H1 (cell line): Measurements from ENCODE around the gene MGAT5.

Experiments used
- ATF2 ChIP-seq: IDR thresholded peaks from 2 replicates; pipeline ENCODE4 v1.6.1; 2012; ENCODE audit warnings: low read length, inconsistent platforms
- CEBPB ChIP-seq: IDR thresholded peaks from 2 replicates; pipeline ENCODE4 v1.6.1; 2012; ENCODE audit warnings: low read depth, low read length
- CTCF ChIP-seq, 3 experiments: IDR thresholded peaks; 1 replicate in 2 of 3; 2 replicates in 1 of 3; pipeline versions ENCODE4 v1.5.1 to v1.6.1; 2011; ENCODE audit warnings: low read length in 3 of 3, mild to moderate bottlenecking in 3 of 3, inconsistent platforms in 2 of 3, low read depth in 1 of 3, moderate library complexity in 1 of 3; ENCODE audit not compliant: insufficient read depth in 1 of 3; ENCODE audit errors: control extremely low read depth in 1 of 3
- HDAC2 ChIP-seq, 2 experiments: fragments of 300-600 bp in 1 of 2; sonication (generic) in 1 of 2; IDR thresholded peaks; 2 replicates each; pipeline ENCODE4 v1.6.1; 2011 to 2012; ENCODE audit warnings: low read depth in 2 of 2, low read length in 2 of 2, mild to moderate bottlenecking in 2 of 2, moderate library complexity in 2 of 2, borderline replicate concordance in 1 of 2, inconsistent platforms in 1 of 2
- HDAC6 ChIP-seq: IDR thresholded peaks from one replicate; pipeline ENCODE4 v1.7.1; 2012; ENCODE audit warnings: low read depth, mild to moderate bottlenecking, inconsistent platforms, low read length, moderate library complexity
- POLR2AphosphoS5 ChIP-seq: IDR thresholded peaks from 2 replicates; pipeline ENCODE4 v1.6.1; 2011; ENCODE audit warnings: low read depth, low read length
- RFX5 ChIP-seq: IDR thresholded peaks from 2 replicates; pipeline ENCODE4 v1.6.1; 2011; ENCODE audit warnings: low read depth, low read length, improper control_type of control experiment, borderline replicate concordance
- YY1 ChIP-seq: IDR thresholded peaks from 2 replicates; pipeline ENCODE4 v1.6.1; 2011; ENCODE audit warnings: low read depth, mild to moderate bottlenecking, low read length

DNA sequence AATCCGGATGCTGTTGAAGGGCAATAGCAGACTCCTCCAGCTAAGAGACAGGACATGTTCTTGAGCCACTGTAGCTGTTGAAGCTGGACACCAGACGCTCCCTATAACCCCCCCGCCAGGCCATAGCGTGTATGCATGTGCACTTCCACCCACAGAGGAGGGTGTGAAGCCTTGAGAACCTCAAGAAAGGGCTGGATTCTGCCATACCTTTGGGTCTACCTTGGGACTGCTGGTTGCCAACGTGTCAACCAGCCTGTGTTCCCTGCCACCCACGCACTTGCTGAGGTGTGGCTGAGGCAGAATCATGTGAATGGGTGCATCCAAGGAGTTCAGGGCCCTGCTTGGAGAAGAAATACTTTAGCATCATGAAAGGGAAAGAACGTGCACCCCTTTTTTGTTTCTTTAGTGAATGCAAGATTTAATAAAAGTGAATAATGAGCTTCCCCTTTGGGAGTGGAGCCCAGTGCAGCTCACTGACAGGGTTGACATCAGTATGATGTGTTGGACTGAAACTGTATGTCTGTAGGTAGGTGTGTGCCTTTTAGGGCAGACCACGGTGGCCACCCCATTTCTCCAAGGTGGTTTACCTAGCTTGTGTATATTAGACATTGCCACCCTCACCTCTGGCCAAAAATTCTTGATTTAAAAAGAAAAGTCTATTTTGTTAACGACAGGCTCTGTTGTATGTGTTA, 198.3 kb downstream of the MGAT5 start:
- TF ChIP-seq ATF2 (no peak), HDAC6 (no peak), RFX5 (no peak), HDAC2 (IDR thresholded peaks at IDR 0.05; ENCODE audit: borderline replicate concordance in 1 of 2, low read depth in 2 of 2, low read length in 2 of 2) (no peak), YY1 (no peak), CTCF (IDR thresholded peaks at IDR 0.05; ENCODE audit: control extremely low read depth in 1 of 3, insufficient read depth in 1 of 3, low read depth in 1 of 3, low read length in 3 of 3) (no peak), POLR2AphosphoS5 (no peak), CEBPB (no peak)
